Subcutaneous preadipocyte (primary cell): ENCODE measurements around the gene VSNL1. TPM values are rescaled to one million over a fixed set of nuclear protein-coding genes. Genes with fewer than 3 reads are reported as not detected.

Source experiments
- total RNA-seq: library from RNA; depleted of rRNA; stranded (reverse); fragments of >200 nt; gene quantifications from 2 replicates; pipeline ENCODE4 v1.2.3, GENCODE V29; 2012

Gene VSNL1
- 0.20 TPM in 1 of 2 replicates, not detected in the other for total RNA-seq

DNA sequence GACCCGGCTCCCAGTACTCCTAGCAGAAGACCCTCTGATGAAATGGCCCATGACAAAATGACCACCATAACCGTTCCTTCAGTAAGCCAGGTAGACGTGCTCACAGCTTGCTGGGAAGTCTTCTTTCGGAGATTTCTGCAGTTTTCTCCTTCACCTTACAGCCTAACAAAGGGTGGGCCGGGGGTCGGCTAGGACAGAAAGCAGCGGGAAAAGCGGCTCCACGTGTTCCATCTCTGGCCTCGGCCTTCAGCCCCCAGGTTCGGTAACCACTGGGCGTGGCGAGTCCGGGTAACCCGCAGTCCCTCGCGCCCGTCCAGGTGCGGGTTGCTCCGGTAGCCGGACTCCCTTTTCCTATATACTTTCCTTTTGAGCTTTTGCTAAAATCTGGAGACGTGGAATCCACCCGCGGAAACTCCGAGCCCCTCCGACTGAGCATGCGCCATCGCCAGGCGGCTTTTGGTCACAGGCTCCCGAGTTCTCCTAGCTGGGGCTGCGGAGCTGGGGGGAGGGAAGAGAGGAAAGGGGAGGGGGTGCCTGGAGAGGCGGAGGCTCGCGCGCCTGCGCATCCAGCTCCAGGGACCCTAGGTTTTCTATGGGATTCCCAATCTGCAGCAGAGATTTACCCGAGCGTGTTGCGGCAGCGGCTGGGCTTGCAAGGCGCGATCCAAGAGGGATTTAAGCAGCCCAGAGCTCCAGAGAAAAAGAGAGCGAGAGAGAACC is at the start of gene VSNL1:
Gene VSNL1, plus strand, starts transcription at position 604 of the 720 bp plus-strand sequence. CDS start 51,379 bp downstream, outside the sequence.

DNA sequence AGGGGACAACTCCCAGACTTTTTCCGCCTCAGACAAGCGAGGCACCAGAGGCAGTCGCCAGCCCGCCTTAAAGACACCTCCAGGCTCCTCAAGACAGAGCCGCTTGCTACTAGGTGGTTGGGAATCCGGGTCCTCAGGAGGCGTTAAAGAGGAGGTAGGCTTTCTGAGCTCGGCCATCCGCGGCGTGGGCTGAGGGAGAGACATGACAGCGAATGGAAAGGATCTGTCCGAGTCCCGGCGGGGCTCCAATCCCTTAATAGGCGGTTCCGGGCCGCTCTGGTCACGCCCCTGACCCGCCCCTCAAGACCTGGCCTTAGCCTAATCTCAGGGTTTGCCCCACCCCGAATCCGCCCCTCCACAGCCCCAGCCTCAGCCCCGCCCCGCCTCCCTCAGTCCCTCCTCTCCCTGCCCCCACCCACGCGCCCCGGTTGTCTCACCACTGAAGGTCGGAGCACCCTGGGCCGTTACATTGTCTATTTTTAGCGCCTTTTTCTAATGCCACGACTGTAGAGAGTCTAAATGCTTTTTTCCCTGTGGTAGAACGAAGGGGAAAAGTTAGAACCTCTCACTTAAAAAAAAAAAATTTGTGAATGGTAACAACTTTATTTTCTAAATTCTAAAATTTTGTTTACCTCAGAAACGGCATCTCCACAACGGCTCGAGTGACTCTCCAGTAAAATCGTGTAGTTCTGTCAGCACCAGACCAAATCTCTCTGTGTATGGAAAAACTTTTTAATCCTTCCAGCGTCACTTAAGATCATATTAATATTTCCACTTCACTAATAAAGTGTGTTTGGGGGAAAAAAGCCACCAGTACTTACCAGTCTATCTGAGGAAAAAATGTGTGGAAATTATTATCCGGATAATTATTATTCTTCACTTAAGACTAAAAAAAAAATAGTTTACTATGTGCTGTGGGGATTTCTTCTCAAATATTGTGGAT is 22.0 kb upstream of the VSNL1 start, which contains the start of gene RAD51AP2:
Gene RAD51AP2, minus strand, starts transcription at position 229 of the 943 bp plus-strand sequence. Its CDS starts 25 bp downstream, at position 204.

Other genes with a start within 250 kb of the VSNL1 start
- gene RAD51AP2, start 22.3 kb upstream of the VSNL1 start, total RNA-seq: not detected in 2 replicates
- gene SMC6, start 213.1 kb downstream of the VSNL1 start, total RNA-seq: 18.7 and 25.6 TPM in 2 replicates
- gene GEN1, start 213.4 kb downstream of the VSNL1 start, total RNA-seq: 14.7 and 25.4 TPM in 2 replicates